HG03196 (cell line): ENCODE data around the gene GRIN2A.
"Not testable (repeated sequence)": the region's sequence is repeated elsewhere in the genome, so short reads cannot be mapped to it uniquely, and the experiment has no call there.

Experiments used
- ATAC-seq: cut with Tn5 transposase; IDR thresholded peaks from one replicate; pipeline ENCODE4 v1.9.1; 2021; ENCODE audit not compliant: unreplicated experiment

The GRIN2A gene

DNA sequence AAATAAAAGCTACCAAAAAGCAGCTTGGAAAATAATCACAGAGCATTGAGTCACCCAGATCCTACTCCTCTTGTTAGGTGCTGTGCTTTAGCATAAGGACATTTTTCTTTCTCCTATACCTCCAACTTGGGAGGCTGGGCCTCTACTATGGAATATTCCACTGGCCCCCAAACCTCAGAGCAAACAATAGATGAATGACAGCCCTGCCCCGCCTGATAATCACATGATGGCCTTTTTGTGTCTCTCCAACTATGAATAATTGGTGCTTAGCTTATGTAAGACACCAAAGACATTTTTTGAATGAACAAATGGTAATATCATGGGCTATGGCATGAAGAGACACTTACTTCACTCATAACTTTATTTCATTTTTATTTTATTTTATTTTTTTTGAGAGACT lies 250.2 kb downstream of the GRIN2A start:
- ATAC-seq: no peak

DNA sequence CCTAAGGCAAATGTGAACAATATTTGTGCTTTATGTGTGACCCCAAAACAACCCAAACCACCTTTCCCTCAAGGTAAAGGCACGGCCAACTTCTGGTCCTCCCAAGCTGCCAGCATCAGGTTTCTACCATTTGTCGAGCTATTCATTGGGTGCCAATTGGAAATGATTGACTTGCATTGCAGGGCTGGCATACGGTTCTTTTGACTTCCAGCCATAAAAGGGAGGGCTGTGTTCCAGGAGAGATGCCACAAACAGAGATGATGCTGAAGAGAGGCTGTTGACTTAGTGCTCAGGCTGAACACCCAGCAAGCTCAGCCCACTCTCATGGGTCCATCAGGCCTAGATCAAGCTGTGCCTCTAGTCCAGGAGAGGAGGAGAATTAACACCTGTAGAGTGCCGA lies 252.4 kb downstream of the GRIN2A start:
- no peak for ATAC-seq

DNA sequence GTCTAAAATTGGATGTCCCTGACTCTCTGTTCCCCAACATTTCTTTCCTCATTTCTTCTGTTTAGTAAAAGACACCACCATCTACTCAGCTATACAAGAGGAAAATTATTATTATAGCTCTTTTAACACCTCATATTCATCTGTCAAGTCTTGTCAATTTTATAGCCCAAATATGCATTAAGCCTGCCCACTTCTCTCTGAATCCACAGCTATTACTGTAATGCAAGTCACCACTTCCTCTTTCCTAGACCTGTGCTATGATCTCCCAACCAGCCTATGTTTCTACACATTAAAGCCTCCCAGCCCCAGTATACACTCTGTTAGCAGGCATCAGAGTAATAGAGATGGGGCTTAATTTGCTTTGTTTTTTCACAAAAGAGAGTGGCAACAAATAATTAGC lies 252.9 kb downstream of the GRIN2A start:
- ATAC-seq: no peak

DNA sequence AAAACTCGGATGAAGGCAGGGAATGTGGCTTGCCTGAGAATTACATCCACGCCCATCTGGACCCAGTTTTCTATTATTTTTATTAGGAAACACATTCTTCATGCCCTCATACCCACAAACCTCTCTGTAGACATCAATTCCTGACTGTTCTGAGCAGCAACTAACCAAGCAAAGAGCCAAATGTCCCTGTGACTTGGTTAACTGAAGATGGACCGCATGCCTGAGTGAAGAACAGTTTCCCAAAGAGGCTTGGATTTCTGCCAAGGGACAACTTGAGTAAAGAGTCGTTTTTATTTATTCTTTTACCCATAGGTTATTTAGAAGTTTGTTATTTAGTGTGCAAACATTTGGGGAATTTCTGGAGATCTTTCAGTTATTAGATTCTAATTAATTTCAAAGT lies 259.8 kb downstream of the GRIN2A start:
- no peak for ATAC-seq

DNA sequence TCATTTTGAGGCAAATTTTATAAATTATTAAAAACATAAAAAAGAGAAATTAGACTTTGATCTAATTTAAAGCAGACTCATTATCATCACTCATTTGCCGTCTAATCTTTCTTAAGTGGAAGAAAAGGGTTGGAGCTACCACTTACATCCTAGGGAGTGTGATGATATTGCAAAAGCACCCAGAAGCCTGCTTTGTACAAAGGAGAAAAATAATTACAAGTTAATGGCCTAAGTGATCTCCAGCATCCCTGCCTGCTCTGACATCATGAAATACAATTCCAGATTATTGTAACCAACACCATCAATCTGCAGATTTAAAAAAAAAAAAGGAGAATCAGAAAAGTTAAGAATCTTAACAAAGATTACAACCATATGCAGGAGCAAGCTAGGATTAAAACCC lies 260.2 kb downstream of the GRIN2A start:
- ATAC-seq: no peak

DNA sequence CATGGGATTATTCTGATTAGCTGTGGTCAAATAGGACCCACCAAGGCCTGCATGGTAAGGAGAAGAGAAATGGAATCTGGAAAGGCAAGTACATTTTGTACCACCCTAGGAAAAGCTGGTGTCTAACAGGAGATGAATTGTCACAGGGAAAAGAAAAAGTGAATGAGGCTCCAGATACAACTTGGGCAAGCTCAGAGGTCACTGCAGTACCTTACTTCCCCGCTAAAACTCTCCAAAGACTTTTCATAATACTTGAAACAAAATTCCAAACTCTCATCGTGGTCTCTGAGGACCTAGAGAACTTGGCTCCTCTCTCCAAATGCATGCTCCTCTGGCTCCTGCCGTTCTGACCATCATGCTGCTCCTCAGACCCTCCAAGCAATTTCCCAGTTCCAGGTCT lies 262.8 kb downstream of the GRIN2A start:
- no peak for ATAC-seq

DNA sequence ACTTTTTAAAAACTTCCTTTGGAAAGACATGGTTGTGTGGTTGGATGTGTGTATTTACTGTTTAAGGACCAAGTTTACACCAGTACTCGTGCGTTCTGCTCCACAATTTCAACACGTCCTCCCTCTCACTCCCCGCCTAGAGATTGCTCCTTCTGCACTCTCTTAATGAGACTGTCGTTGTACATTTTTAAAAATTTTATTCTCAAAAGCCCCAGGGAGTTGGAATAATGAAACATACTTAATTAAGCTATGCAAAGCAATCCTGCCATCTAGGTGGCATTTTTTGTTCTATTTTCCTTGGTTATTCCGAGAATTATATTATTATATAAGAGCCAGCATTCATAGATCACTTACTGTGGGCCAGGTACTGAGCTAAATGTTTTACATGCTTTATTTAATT lies 264.5 kb downstream of the GRIN2A start:
- no peak for ATAC-seq

DNA sequence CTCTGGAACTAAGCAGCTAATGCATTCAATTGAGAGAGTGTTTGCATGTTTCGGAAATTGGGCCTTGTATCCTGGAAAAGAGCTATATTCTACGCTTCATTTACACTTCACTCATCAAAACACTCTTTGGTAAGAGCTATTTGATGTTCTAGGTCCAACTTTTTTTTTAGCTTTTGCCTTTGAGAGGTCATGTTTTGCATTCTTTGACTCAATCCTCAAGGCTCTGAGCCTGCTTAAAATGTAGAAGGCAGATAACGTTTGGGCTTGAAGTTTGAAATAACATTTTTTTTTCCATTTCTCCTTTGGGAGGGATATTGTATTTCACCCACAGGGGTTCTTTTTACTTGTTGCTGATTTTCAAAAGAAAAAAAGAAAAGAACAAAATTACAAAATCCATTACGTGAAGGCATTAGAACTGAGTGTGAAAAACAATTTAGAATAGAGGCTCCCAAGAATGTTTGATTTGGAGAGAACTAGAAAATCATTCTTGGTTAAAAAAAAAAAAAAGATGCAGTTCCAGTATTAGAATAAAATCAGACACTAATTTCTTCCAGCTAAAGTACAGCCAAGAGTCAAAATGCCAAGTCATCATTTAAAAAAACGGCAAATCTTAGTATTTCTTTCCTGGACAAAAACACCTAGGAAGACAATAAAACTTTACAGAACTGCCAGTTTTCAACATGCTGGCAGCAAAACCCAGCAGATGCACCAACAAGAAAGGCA lies 268.5 kb downstream of the GRIN2A start:
- no peak for ATAC-seq

DNA sequence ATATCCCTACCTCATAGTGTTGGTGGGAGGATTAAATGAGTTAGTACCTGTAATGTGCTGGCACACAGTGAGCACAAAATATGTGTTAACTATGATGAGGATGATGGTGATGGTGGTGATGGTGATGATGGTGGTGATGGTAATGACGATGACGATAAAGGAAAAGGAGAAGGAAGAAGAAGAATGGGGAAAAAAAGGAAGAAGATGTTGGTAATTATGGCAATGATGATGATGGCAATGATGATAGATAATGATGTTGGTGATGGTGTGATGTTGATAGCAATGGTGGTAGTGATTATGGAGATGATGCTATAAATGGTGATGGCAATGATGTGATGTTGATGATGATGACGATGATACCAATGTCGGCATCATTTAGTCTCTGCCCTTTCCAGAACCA lies 270.2 kb downstream of the GRIN2A start:
- no peak for ATAC-seq

DNA sequence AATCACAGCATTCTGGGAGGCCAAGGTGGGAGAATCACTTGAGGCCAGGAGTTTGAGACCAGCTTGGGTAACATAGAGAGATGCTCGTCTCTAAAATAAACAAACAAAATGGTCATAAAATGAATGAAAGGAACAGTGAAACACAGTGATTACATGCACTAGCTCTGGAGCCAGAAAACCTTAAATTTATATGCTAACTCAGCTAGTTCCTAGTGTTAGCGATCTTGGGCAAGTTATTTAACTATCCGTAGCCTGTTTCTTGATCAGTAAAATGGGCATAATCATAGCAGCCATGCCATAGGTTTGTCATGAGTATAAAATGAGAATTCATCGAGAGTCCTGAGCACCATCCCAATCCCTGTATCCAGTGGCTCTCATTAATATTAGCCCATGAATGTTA lies 271.0 kb downstream of the GRIN2A start:
- ATAC-seq: no peak

DNA sequence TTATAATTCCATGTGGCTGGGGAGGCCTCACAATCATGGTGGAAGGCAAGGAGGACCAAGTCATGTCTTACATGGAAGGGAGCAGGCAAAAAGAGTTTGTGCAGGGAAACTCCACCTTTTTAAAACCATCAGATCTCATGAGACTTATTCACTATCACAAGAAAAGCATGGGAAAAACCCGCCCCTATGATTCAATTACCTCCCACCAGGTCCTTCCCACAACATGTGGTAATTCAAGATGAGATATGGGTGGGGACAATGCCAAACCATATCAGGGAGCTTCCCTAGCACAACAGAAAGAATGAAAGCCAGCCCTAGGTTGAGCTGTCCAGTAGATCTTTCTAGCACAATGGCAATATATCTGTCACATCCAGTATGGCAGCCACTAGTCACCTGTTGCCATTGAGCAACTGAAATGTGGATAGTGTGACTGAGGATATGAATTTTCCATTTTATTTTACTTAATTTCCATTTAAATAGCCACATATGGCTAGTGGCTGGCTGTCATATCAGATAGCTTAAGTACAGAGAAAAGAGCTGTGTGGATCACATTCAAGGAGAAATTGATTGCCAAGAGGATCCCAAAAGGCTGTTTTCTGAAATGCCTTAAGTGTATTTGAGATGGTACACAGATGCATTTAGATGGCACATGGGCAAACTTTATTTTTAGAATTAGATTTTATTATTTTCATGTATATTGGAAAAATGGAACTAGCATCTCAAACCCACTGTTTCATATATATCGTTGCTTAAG lies 273.0 kb downstream of the GRIN2A start:
- no peak for ATAC-seq

DNA sequence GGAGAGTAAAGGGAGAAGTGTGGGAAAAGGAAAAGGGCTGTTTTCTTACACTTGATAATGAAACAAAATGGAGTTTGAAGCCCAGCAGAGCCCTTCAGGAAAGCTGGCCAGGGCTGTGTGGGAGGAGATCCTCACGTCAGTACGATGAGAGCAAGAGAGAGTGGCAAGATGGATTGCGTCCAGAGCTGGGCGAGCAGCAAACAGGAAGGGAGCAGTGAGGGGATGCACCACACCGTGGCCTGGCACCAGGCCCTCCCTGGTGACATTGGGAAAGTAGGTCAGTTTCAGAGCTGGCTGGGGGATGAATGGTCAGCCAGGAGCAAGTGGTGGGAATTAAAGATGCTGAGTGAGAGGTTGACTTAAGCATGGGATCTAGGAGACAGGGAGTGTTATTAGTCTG lies 273.6 kb downstream of the GRIN2A start:
- ATAC-seq: no peak

DNA sequence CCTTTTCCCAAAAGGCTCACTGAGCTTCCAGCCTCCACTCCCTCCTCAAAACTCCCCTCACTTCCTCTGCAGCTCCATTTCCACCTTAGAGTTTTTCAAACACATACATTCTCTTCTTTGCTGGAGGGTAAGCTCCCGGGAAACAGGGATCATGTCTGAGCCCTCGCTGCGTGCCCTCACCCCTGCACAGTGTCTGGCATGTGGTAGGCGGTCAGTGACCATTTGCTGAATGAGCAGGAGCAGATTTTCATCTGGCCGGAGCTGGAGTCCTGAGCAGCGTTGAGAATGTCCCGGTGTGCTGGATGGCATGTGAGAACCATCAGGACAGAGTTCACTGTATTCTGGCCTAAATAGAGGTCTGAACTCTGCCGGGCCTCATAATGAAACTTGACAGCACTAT lies 274.5 kb downstream of the GRIN2A start:
- no peak for ATAC-seq

DNA sequence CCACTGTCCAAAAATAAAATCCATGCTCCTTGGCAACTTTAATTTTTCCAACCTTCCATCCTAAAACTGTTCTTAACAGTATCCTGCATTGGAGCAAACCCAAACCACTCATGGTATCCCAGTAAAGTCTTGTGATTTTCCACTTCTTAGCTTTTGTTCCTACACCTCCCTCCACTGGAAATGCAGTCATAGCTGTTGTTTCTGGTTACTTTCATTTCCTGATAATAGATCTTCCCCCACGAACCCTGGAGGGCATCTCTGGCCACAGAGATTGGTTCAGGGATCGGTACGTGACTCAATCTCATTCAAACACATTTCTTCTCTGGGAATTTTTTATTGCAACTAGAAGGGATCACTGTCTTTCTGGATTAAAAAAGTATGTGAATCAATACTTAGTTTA lies 276.0 kb downstream of the GRIN2A start:
- ATAC-seq: no peak

DNA sequence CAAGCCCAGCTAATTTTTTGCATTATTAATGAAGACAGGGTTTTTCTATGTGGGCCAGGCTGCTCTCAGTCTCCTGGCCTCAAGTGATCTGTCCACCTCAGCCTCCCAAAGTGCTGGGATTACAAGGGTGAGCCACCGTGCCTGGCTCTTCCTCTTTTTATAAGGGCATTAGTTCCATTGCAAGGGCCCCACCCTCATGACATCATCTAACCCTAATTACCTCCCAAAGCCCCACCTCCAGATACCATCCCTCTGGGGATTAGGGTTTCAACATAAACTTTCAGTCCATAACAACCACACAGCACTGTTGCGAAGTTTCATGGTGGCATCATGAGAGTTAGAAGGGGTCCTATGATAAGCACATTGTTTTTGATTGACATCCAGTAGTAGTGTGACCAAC lies 277.7 kb downstream of the GRIN2A start:
- ATAC-seq: no peak

DNA sequence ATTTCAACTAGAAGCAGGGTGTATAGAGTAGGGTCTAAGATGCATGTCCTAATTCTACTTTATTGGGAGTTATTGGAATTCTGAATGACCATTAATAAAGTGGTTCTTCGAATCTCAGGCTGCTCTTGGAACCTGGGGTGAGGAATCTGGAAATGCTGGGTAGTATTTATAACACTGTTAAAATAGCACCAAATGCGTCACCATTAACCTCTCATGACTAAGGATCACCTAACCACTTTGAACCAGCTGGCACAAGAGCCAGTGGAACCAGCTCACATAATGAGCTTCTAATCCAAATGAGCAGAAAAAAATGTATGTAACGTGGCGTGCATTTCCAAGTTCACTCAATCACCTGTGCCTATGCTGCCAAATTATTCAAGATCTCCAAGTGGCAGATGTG lies 281.7 kb downstream of the GRIN2A start:
- no peak for ATAC-seq

DNA sequence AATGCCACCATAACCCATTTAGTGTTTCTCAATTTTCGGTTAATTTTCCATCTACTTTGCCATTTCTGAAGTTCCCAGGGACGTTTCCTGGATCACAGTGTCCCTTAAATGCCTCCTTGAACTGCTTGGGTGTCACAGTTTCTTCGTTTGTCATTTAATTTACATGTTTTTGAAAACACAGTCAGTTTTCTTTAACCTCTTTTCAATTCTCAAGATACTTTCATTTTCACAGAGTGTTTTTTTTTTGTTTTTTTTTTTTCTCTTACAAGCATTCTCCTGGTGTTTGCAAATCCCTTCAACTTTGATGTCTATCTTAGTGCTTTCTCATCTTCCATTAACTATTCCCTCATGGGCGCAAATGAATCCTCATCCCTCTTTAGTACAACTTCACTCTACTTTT lies 283.7 kb downstream of the GRIN2A start:
- ATAC-seq: no peak

DNA sequence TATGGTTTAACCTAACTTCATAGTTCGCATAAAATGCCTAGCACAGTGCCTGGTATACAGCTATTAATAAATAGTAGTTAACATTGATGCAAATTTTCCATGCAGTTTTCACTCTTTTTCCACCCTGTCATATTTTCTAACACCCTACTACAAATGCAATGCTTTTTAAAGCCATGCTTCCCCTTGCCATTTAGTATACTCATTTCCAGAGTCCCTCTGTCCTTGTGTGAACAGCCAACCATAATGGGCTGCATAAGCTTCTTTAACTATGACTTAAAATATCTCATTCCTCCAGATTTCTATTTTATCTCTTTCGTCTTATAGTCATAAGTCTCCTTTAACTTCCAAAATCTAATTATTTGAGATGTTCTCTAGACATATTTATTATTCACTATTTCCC lies 284.1 kb downstream of the GRIN2A start:
- no peak for ATAC-seq

DNA sequence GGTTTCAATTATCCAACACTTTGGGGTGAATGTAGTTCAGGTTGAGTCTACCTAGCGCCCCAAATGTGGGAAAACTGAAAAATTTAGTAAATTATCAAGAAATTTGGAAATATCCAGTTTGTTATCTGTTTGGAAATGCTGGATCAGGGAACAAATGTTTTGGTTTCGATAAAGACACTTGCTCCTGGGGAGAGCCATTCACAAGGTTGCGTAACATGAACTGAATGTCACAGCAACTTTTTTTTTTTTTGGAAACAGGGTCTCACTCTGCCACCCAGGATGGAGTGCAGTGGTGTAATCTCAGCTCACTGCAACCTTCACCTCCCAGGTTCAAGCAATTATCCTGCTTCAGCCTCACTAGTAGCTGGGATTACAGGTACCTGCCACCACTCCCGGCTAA lies 286.4 kb downstream of the GRIN2A start:
- ATAC-seq: no peak

DNA sequence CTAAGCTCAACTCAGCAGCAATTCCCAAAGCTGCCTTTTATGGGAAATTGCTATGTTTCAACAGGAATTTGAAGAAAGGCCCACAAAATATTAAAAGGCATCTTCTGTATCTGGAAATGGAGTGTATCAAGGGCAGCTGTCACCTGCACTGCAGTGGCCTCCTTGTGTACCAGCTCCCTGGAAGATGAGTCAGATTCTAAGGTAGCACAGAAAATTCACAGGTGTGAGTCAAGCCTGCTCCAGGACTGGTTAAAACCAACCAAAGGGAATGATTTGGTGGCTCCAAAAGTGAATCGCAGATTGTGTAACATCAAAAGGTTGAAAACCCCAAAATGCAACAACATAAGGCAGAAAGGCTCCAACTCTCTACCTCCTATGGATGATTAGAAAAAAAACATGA lies 296.4 kb downstream of the GRIN2A start:
- ATAC-seq: no peak

DNA sequence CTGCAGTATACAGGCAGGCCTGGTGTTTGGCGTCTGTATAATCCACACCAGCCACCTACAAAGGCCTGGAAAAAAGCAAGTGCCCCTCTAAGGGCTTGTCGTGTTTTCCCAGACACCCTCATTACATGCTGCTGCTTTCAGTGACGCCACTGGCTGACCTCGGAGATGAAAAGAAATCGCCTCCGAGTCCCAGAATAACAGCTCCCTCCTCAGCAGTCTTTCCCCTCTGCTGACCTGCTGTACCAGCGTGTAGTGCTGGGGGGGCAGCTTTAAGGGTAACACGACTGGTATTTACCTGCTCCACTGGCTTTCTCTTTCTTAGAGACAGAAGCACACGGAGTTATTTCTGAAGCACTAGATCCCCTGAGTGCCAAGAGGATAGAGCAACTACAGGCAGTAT lies 296.8 kb downstream of the GRIN2A start:
- no peak for ATAC-seq

DNA sequence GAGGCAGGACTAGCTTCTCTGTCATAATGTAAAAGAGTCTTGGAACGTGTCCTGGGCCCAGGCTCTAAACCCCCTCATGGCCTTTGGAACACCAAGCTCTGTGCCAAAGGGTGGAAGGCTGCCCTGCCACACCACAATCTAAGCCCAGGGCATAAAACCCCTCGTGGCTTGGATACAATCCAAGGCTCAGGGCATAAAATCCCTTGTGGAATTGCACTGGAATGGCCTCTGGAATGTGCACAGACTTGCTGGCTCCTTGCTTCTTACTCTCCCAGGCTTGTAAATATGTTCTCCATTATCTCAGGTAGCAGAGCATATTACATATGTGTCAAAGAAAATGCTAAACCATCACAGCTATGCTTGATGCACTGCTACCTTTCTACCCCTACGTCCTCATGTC lies 306.2 kb downstream of the GRIN2A start:
- ATAC-seq: not testable (repeated sequence)

DNA sequence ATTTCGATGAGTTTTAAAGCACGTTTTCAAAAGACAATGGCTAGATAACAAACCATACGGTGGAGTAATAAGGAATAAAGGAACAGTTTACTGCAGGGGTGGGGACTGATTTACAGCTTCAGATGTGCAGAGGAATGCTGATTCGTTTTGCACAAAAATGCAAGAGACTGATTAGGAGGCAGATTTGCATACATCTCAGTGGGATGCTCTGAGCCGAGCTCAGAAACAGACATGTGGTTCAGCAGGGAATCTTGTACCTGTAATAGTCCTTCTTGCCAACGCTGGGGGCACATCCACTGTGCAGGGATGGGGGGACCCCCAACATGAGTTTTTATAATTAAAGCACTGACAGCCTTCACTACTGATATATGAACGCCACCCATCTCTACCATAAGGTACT lies 308.0 kb downstream of the GRIN2A start:
- no peak for ATAC-seq
